ENCODE measurements around the gene INPP5A.

- TF ChIP-seq POLR2A (IDR thresholded peaks at IDR 0.05) (no peak), POLR2AphosphoS5 (IDR thresholded peaks at IDR 0.05) (no peak), EP300 (IDR thresholded peaks at IDR 0.05) (no peak)
- TF ChIP-seq, protein P1, sequence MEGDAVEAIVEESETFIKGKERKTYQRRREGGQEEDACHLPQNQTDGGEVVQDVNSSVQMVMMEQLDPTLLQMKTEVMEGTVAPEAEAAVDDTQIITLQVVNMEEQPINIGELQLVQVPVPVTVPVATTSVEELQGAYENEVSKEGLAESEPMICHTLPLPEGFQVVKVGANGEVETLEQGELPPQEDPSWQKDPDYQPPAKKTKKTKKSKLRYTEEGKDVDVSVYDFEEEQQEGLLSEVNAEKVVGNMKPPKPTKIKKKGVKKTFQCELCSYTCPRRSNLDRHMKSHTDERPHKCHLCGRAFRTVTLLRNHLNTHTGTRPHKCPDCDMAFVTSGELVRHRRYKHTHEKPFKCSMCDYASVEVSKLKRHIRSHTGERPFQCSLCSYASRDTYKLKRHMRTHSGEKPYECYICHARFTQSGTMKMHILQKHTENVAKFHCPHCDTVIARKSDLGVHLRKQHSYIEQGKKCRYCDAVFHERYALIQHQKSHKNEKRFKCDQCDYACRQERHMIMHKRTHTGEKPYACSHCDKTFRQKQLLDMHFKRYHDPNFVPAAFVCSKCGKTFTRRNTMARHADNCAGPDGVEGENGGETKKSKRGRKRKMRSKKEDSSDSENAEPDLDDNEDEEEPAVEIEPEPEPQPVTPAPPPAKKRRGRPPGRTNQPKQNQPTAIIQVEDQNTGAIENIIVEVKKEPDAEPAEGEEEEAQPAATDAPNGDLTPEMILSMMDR (IDR thresholded peaks at IDR 0.05), result no peak
Measured at GRCh38 chr10:132786884-132787494, 249.4 kb downstream of the INPP5A start.

Measured in upper lobe of left lung (tissue), 4 donors.